Measurements from ENCODE around the gene MN1.

GRCh38 chr22:27719535-27720227, 81.9 kb downstream of the MN1 start:
- TF ChIP-seq CTCF (IDR thresholded peaks at IDR 0.05) (no peak), POLR2A (IDR thresholded peaks at IDR 0.05) (no peak)
